Heart right ventricle (tissue), 16 donors: ENCODE results near the gene MGAT5. TPM values are rescaled to one million over a fixed set of nuclear protein-coding genes. Genes with fewer than 3 reads are reported as not detected.

Experiments
- ATAC-seq, 8 donors: fragments of 200-7000 bp; cut with Tn5 transposase; one replicate each; pipeline ENCODE4 v1.9.1; 2020; ENCODE audit warnings: mild to moderate bottlenecking in 8 of 8, moderate library complexity in 8 of 8, moderate number of reproducible peaks in 1 of 8
- DNase-seq, 2 donors: peaks; one replicate each; pipeline ENCODE4 v3.0.0-alpha.2; 2020
- H3K27ac ChIP-seq, 10 donors: fragments of 200-600 bp; sonication (generic) in 2 of 10; one replicate each; pipeline versions ENCODE4 v1.5.0 to v1.8.0; 2020 to 2022; ENCODE audit warnings: mild to moderate bottlenecking in 3 of 10
- H3K27me3 ChIP-seq, 7 donors: fragments of 200-600 bp; one replicate each; pipeline ENCODE4 v1.8.0; 2021 to 2022; ENCODE audit warnings: mild to moderate bottlenecking in 2 of 7
- H3K36me3 ChIP-seq, 9 donors: fragments of 200-600 bp; sonication (generic) in 1 of 9; one replicate each; pipeline versions ENCODE4 v1.5.0 to v1.8.0; 2020 to 2022; ENCODE audit warnings: mild to moderate bottlenecking in 2 of 9
- H3K4me1 ChIP-seq, 9 donors: fragments of 200-600 bp; sonication (generic) in 1 of 9; one replicate each; pipeline versions ENCODE4 v1.5.0 to v1.8.0; 2020 to 2022; ENCODE audit warnings: mild to moderate bottlenecking in 4 of 9
- H3K4me3 ChIP-seq, 10 donors: fragments of 200-600 bp; sonication (generic) in 2 of 10; one replicate each; pipeline versions ENCODE4 v1.5.0 to v1.8.0; 2020 to 2022; ENCODE audit warnings: mild to moderate bottlenecking in 7 of 10, moderate library complexity in 2 of 10
- H3K9me3 ChIP-seq, 11 donors: fragments of 200-600 bp in 10 of 11; sonication (generic) in 2 of 11; one replicate each; pipeline versions ENCODE4 v1.5.0 to v1.8.0; 2013 to 2022; ENCODE audit warnings: mild to moderate bottlenecking in 2 of 11, control low read depth in 1 of 11, moderate library complexity in 1 of 11
- CTCF ChIP-seq, 9 donors: fragments of 200-600 bp; sonication (generic) in 2 of 9; IDR thresholded peaks; one replicate each; pipeline versions ENCODE4 v1.5.0 to v1.8.0; 2021 to 2022; ENCODE audit warnings: antibody characterized with exemption in 9 of 9, mild to moderate bottlenecking in 5 of 9, moderate library complexity in 1 of 9
- WGBS, 2 donors: extraction: QIAGEN DNeasy Blood & Tissue Kit; methylation state at CpG; one replicate each; pipeline ENCODE4 v1.1.7; 2013; ENCODE audit warnings: inconsistent platforms in 1 of 2; 5-methylcytosine and 5-hydroxymethylcytosine counted together
- intact Hi-C, 10 donors: fragments of 100-400 bp; cut with DNase I; formaldehyde crosslinking; loops; one replicate each; pipeline versions ENCODE4 v1.11.1 to v1.14.2; 2022
- polyA plus RNA-seq, 2 donors: library from polyadenylated mRNA; stranded (reverse); fragments of 200-250 nt; gene quantifications; one replicate each; pipeline ENCODE4 v1.2.3, GENCODE V29; 2013
- total RNA-seq, 10 donors: library from RNA; stranded (reverse); fragmentation: NEBNext Ultra II Directional in 3 of 10; extraction: Animal tissue kit (Norgen Biotek cat#: 25700) in 3 of 10; gene quantifications; one replicate each; pipeline versions ENCODE4 v1.2.1 to v1.2.4, GENCODE V29; 2021 to 2023
- donor health status: Arrhythmogenic right ventricular cardiomyopathy.
- donor health status: ischemic (EF 13 %, LVEDD 7.1; RV severe dilation, severe dysfunction).
- donor health status: healthy with polysubstance abuse.
- donor health status: DM: no; HTN: yes; CAD: no.
- donor health status: DM: no; HTN: no; CAD: no.
- donor health status: ischemic (EF 25% LVEDD 6.9; RV normal size, moderate dysfunction).
- donor health status: ischemic (EF 25% LVEDD 5.7; RV mildly dilated, moderate dysfunction).
- donor health status: healthy.
- donor health status: DM: yes; HTN: yes; CAD: no.
- donor health status: Ischemic cardiomyopathy.
- donor health status: ischemic (EF 35%, LVEDD 5.7; RV mildly dilated, moderate dysfunction).
- donor health status: nonischemic (EF 11% LVEDD 7.7; RV severe dilation, severe dysfunction).
- donor health status: DM: yes; HTN: yes; CAD: no.
- donor health status: PGD.
- donor health status: ischemic (EF 29% LVEDD 5.4; RV normal size, mild dysfunction).
- donor health status: nonischemic (EF 23%, LVEDD 6.1; RV moderate dilation, normal function).

MGAT5 gene
- total and polyA plus RNA-seq, 12 donors: 6.4 to 111 (median 92.2) TPM

DNA sequence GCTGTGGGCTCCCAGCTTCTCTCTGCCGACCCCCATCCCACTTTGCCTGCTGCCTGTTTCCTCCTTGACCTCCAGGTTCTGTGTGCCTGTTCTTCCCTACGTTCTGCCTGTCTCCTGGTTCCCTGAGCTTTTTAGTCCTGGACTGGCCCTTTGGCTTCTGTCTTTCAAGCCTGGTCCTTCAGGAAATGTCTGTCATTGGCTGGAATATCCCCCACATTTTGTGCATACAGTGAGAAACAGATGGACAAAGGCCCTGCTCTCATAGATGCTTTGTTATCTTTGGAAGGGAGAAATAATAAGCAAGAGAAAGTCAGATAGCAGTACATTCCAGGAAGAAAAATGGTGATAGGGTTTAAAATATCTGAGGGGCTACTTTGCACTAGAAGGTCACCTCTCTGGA is 5.7 kb downstream of the MGAT5 start:
- 37 to 40% methylated on average over 2 of the region's 2 CpGs for WGBS, 2 donors
- DNase-seq: no peak
- Histone ChIP-seq H3K36me3 (peaks cover 0 to 18% (median 0%) of the 10 kb centered on the region in 9 donors), H3K9me3 (no peaks in the 10 kb centered on the region), H3K4me3 (no peak overlapping the region), H3K4me1 (peaks cover 33 to 71% (median 67%) of the 10 kb centered on the region in 9 donors), H3K27me3 (no peaks in the 10 kb centered on the region), H3K27ac (peak overlapping the region; percentile 61 to 84 (median 79))
- ATAC-seq: peak in 4 of 8 donors; percentile 2 to 14 (median 10)
- no peak for TF ChIP-seq CTCF (IDR thresholded peaks at IDR 0.05)
- intact Hi-C loops: loop anchor here in 4 of 10 donors (5.0 to 10.0 kb wide), 3 partner anchors 135 to 375 kb away; no protein-coding TSS in a partner anchor

- no peak overlapping the region for H3K4me3 ChIP-seq
- H3K9me3 ChIP-seq: no peaks in the 10 kb centered on the region
- intact Hi-C loops: loop anchor here in 4 of 10 donors (5.0 to 10.0 kb wide), 6 partner anchors 42 to 375 kb away; no protein-coding TSS in a partner anchor
- no peak for DNase-seq
- H3K36me3 ChIP-seq: peaks cover 0 to 13% (median 0%) of the 10 kb centered on the region in 9 donors
- H3K27ac ChIP-seq: peak overlapping the region; percentile 61 to 84 (median 79)
- TF ChIP-seq CTCF (IDR thresholded peaks at IDR 0.05): no peak
- H3K27me3 ChIP-seq: no peaks in the 10 kb centered on the region
- WGBS, 2 donors: 51 to 54% methylated on average over 8 of the region's 8 CpGs
- peak in 3 of 8 donors; percentile 24 to 35 (median 27) for ATAC-seq
- peaks cover 33 to 75% (median 63%) of the 10 kb centered on the region in 9 donors for H3K4me1 ChIP-seq
Measured at GRCh38 chr2:134259994-134260393, 6.1 kb downstream of the MGAT5 start.

GRCh38 chr2:134260713-134261112 is 6.8 kb downstream of the MGAT5 start:
- H3K4me3 ChIP-seq: no peak overlapping the region
- H3K27me3 ChIP-seq: no peaks in the 10 kb centered on the region
- no peaks in the 10 kb centered on the region for H3K9me3 ChIP-seq
- peaks cover 0 to 7% (median 0%) of the 10 kb centered on the region in 9 donors for H3K36me3 ChIP-seq
- no peak for TF ChIP-seq CTCF (IDR thresholded peaks at IDR 0.05)
- 37 to 48% methylated on average over 2 of the region's 2 CpGs for WGBS, 2 donors
- DNase-seq: peak in 1 of 2 donors; percentile 48
- H3K4me1 ChIP-seq: peaks cover 33 to 75% (median 63%) of the 10 kb centered on the region in 9 donors
- intact Hi-C loops: loop anchor here in 3 of 10 donors (5.0 to 10.0 kb wide), 4 partner anchors 42 to 152 kb away; no protein-coding TSS in a partner anchor
- ATAC-seq: peak in 6 of 8 donors; percentile 8 to 58 (median 38)
- H3K27ac ChIP-seq: peak overlapping the region; percentile 61 to 84 (median 79)

DNA sequence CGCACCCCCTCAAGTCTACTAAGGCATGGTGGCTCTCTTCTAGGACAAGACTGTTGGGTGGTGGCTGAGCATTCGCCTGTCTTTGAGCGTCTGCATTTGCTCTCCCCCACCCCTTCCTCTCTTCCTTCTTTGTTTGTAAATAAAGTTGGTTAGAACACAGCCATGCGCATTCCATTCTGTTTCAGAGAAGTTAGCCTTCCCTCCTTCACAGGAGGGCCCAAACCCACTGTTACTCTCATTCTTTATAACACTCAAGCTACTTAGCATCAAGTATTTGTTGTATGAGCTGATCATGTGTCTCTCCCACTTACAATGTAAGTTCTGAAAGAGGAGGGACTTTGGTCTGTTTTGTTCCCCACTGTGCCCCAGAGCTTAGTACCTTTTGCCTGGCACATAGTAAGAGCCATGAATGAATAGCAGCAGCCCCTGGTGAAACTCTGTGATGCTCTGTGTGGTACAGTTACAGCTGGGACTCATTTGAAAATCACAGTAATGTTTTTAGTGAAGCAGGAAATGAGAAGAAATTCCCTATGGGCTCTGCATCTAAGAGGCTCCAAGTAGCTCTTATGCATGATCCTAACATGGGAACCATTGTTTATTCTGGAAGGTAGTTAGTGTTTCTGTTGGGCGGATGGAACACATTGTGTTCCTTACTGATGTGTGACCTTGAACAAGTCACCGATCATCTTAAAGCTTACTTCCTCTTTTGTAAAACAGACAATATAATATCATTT is 7.7 kb downstream of the MGAT5 start:
- peak overlapping the region; percentile 45 to 82 (median 78) for H3K27ac ChIP-seq

More for the DNA sequence above, 7.7 kb downstream of the MGAT5 start:
- DNase-seq: no peak
- H3K4me3 ChIP-seq: no peak overlapping the region
- H3K4me1 ChIP-seq: peaks cover 33 to 75% (median 63%) of the 10 kb centered on the region in 9 donors
- H3K27me3 ChIP-seq: no peaks in the 10 kb centered on the region
- ATAC-seq: peak in 7 of 8 donors; percentile 25 to 73 (median 63)
- no peaks in the 10 kb centered on the region for H3K9me3 ChIP-seq
- TF ChIP-seq CTCF (IDR thresholded peaks at IDR 0.05): no peak
- 62 to 63% methylated on average over 6 of the region's 6 CpGs for WGBS, 2 donors
- H3K36me3 ChIP-seq: no peaks in the 10 kb centered on the region
- intact Hi-C loops: loop anchor here in 3 of 10 donors (5.0 to 10.0 kb wide), 4 partner anchors 41 to 151 kb away; no protein-coding TSS in a partner anchor
